Memory B cell (primary cell): Measurements from ENCODE around the gene ZBTB43.
"Not testable (repeated sequence)": the region's sequence is repeated elsewhere in the genome, so short reads cannot be mapped to it uniquely, and the experiment has no call there.

ENCODE experiments used
- ATAC-seq: fragments of 150-1000 bp; cut with Tn5 transposase; 2 replicates; pipeline ENCODE4 v1.10.0; 2021; ENCODE audit warnings: low read depth, mild to moderate bottlenecking, moderate library complexity
- DNase-seq, 2 donors: peaks; one replicate each; pipeline ENCODE4 v3.0.0; 2022; ENCODE audit warnings: low spot score in 2 of 2
- H3K27ac Mint-ChIP-seq: one replicate; pipeline ENCODE4 v1.8.0; 2022; ENCODE audit warnings: mild to moderate bottlenecking, moderate library complexity, mixed read lengths
- H3K27me3 Mint-ChIP-seq: one replicate; pipeline ENCODE4 v1.8.0; 2022; ENCODE audit warnings: mixed read lengths
- H3K36me3 Mint-ChIP-seq: one replicate; pipeline ENCODE4 v1.8.0; 2022; ENCODE audit warnings: mild to moderate bottlenecking, mixed read lengths
- H3K4me1 Mint-ChIP-seq: one replicate; pipeline ENCODE4 v1.8.0; 2022; ENCODE audit warnings: mixed read lengths
- H3K4me3 Mint-ChIP-seq: one replicate; pipeline ENCODE4 v1.8.0; 2022; ENCODE audit warnings: mild to moderate bottlenecking, moderate library complexity, mixed read lengths
- H3K9me3 Mint-ChIP-seq: one replicate; pipeline ENCODE4 v1.8.0; 2022; ENCODE audit warnings: mixed read lengths

The ZBTB43 gene

DNA sequence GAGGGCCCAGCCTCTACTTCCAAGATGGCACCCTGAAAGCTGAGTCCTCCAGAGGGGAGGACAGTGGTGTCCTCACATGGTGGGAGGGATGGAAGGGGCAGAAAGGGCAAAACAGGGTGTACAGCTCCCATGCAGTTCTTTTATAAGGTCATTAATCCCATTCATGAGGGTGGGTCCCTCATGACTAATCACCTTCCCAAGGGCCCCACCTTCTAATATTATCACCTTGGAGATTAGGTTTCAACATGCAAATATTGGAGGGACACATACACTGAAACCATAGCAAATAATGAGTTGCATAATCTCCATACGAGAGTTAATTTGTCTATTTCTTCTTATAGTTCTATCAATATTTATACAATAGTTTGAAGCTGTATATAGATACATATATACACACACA lies 5.8 kb upstream of the ZBTB43 start:
- H3K4me3 Mint-ChIP-seq, result no peak overlapping the region

DNA sequence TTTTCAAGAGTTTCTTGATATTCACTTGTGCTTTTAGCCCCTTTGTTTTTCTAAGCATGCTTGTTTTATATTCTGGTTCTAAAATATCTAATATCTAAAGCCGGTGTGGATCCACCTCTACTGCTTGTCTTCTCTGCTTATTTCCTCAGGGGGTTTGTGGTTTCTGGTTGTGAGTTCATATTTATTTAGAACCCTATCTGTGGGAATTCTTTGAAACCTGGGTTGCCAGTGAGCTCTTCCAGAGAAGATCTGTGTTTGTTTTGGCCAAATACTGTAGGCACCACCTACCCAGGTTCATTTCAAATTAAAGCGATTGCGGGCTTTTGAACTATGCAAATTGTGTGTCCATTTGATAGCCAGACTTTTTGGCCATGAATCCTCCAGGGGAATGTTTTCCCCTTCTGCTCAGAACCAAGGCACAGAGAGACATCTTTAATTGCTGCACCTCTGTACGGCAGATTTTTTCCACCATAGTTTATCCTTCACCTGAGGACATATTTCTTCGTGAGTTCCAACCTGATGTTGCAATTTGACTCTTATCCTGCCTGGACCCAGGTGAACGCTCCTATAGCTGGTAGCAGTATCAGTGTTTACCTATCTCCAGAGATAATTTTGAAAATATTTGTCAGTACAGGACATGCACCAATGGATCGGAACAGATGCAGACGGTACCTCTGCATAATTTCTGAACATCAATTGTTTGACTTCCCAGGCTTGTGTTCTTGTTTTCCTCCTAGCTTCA lies 2.4 kb upstream of the ZBTB43 start:
- no peak overlapping the region for H3K27ac Mint-ChIP-seq
- no peak for ATAC-seq
- H3K4me3 Mint-ChIP-seq, result no peak overlapping the region
- H3K4me1 Mint-ChIP-seq, result peaks cover 20% of the 10 kb centered on the region
- DNase-seq, result no peak
- H3K9me3 Mint-ChIP-seq, result peaks cover 4% of the 10 kb centered on the region
- H3K36me3 Mint-ChIP-seq, result peaks cover 3% of the 10 kb centered on the region
- H3K27me3 Mint-ChIP-seq, result peaks cover 2% of the 10 kb centered on the region

More for the DNA sequence above, 5.8 kb upstream of the ZBTB43 start:
- peaks cover 4% of the 10 kb centered on the region for H3K27me3 Mint-ChIP-seq
- DNase-seq, result no peak
- peaks cover 3% of the 10 kb centered on the region for H3K36me3 Mint-ChIP-seq
- H3K27ac Mint-ChIP-seq, result no peak overlapping the region
- no peak for ATAC-seq
- H3K4me1 Mint-ChIP-seq, result peaks cover 2% of the 10 kb centered on the region
- peaks cover 3% of the 10 kb centered on the region for H3K9me3 Mint-ChIP-seq

DNA sequence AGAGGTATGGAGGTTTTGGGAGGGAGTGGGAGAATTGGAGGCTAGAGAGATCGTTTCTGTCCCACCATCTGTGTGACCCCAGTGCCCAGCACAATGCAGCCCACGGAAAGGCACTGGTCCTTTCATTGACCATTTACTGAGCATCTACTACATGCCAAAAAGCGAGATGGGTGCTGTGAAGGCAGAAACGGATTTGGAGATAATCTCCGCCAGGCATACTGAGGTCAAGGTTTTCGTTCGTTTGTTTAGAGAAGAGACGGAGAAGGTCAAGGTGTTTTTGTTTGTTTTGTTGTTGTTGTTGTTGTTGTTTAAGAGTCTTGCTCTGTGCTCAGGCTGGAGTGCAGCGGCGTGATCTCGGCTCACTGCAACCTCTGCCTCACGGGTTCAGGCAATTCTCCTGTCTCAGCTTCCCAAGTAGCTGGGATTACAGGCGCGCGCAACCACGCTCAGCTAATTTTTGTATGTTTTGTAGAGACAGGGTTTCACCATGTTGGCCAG lies 593 bp upstream of the ZBTB43 start:
- peaks cover 2% of the 10 kb centered on the region for H3K27me3 Mint-ChIP-seq
- peak overlapping the region; percentile 95 for H3K27ac Mint-ChIP-seq
- peaks cover 3% of the 10 kb centered on the region for H3K36me3 Mint-ChIP-seq
- H3K4me3 Mint-ChIP-seq, result peak overlapping the region; percentile 98
- ATAC-seq (no peak), DNase-seq (no peak)
- H3K9me3 Mint-ChIP-seq, result peaks cover 4% of the 10 kb centered on the region
- H3K4me1 Mint-ChIP-seq, result peaks cover 22% of the 10 kb centered on the region

DNA sequence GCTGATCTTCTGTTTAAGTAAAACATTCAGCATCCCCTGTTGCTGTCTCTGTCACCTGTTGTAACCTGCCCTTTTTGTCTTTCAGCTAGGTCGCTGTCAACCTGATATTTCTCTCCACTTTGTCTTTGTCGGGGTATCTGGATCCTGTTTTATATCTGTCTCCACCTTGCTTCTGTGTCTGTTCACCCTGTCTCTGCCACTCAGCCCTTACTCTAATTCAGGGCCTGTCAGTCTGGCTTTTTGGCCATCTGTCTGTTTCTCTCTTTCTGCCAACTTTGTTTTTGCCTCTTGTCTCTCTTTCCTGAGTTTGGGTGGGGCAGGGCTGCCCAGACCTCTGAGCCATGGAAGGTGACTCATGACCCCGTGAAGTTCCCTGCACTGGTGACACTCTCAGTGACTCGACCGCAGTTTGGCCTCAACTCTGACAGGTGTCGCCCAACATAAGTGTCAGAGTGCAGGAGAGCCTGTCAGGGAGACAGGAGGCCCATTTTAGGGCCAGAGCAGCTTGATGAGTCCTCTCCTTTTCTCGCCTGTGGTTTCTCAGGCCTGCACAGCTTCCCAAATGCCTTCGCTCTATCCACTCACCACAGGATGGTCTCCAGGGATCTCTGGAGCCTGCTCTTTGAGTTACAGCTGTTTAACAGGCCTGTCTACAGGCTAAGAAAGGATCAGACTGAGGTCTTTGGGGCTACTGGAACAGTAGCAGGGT lies 868 bp downstream of the ZBTB43 start:
- ATAC-seq (peak; percentile 65), DNase-seq (peak; percentile 32 to 52)
- Mint-ChIP-seq H3K9me3 (peaks cover 4% of the 10 kb centered on the region), H3K27ac (peak overlapping the region; percentile 95), H3K36me3 (peaks cover 3% of the 10 kb centered on the region), H3K27me3 (no peaks in the 10 kb centered on the region), H3K4me1 (peaks cover 22% of the 10 kb centered on the region), H3K4me3 (peak overlapping the region; percentile 96)

DNA sequence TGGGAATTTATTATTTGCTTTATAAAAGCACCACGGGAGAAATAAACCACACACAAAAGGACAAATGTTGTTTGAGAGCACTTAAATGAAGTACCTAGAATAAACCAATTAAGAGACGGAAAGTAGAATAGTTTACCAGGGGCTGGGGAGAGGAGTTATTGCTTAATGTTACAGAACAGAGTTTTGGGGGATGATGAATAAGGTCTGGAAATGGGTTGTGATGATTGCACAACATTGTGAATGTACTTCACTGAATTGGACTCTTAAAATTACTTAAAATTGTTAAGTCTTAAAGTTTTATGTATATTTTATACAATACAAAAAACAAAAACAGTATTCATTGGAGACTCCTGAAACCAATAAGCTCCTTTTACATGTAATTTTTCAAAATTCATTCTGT lies 1.5 kb downstream of the ZBTB43 start:
- H3K36me3 Mint-ChIP-seq, result peaks cover 3% of the 10 kb centered on the region
- no peaks in the 10 kb centered on the region for H3K27me3 Mint-ChIP-seq
- DNase-seq, result no peak
- peaks cover 22% of the 10 kb centered on the region for H3K4me1 Mint-ChIP-seq
- no peak for ATAC-seq
- peaks cover 4% of the 10 kb centered on the region for H3K9me3 Mint-ChIP-seq
- H3K4me3 Mint-ChIP-seq, result peak overlapping the region; percentile 96
- peak overlapping the region; percentile 95 for H3K27ac Mint-ChIP-seq

- H3K27ac Mint-ChIP-seq, result no peak overlapping the region
- ATAC-seq, result no peak
- DNase-seq, result no peak
- H3K36me3 Mint-ChIP-seq, result peaks cover 16% of the 10 kb centered on the region
- H3K4me3 Mint-ChIP-seq, result no peak overlapping the region
- peaks cover 26% of the 10 kb centered on the region for H3K4me1 Mint-ChIP-seq
- no peaks in the 10 kb centered on the region for H3K27me3 Mint-ChIP-seq
- peaks cover 2% of the 10 kb centered on the region for H3K9me3 Mint-ChIP-seq
Observed at GRCh38 chr9:126809068-126809467, 4.2 kb downstream of the ZBTB43 start.

DNA sequence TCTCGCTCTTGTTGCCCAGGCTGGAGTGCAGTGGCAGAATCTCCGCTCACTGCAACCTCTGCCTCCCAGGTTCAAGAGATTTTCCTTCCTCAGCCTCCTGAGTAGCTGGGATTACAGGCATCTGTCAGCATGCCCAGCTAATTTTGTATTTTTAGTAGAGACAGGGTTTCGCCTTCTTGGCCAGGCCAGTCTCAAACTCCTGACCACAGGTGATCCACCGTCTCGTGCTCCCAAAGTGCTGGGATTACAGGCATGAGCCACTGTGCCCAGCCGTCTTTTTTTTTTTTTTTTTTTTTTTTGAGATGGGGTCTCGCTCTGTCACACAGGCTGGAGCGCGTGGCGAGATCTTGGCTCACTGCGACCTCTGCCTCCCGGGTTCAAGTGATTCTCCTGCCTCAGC lies 5.4 kb downstream of the ZBTB43 start:
- not testable (repeated sequence) for H3K27ac Mint-ChIP-seq, ATAC-seq, H3K4me3 Mint-ChIP-seq, H3K9me3 Mint-ChIP-seq, H3K27me3 Mint-ChIP-seq, DNase-seq
- Mint-ChIP-seq H3K36me3 (peaks cover 21% of the 10 kb centered on the region), H3K4me1 (peaks cover 21% of the 10 kb centered on the region)

- no peak overlapping the region for H3K27ac Mint-ChIP-seq
- no peaks in the 10 kb centered on the region for H3K27me3 Mint-ChIP-seq
Observed at GRCh38 chr9:126813072-126813471, 8.2 kb downstream of the ZBTB43 start.

DNA sequence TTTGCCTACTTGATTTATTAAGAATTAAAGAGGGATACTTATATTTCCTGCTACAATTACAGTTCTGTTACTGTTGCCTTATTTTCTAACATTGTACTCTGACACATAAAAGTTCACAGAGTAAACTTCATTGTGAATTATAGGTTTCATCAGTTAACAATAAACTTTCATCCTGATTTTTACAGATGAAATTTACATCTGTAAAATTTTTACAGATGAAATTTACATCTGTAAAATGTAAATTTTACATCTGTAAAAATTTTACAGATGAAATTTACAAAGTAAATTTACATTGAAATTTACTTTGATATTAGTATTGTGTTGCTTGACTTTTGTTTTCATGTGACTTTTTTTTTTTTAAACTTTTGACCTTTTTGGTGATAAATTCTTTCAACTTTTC lies 9.3 kb downstream of the ZBTB43 start:
- Mint-ChIP-seq H3K27ac (no peak overlapping the region), H3K4me1 (peaks cover 9% of the 10 kb centered on the region), H3K36me3 (peaks cover 47% of the 10 kb centered on the region), H3K9me3 (peaks cover 10% of the 10 kb centered on the region), H3K4me3 (no peak overlapping the region), H3K27me3 (no peaks in the 10 kb centered on the region)
- no peak for ATAC-seq
- no peak for DNase-seq

More at GRCh38 chr9:126813072-126813471, 8.2 kb downstream of the ZBTB43 start:
- Mint-ChIP-seq H3K4me3 (no peak overlapping the region), H3K4me1 (peaks cover 9% of the 10 kb centered on the region), H3K9me3 (peaks cover 9% of the 10 kb centered on the region), H3K36me3 (peaks cover 40% of the 10 kb centered on the region)
- DNase-seq (no peak), ATAC-seq (no peak)

- not testable (repeated sequence) for H3K27me3 Mint-ChIP-seq, ATAC-seq, DNase-seq, H3K4me3 Mint-ChIP-seq, H3K27ac Mint-ChIP-seq
- peaks cover 15% of the 10 kb centered on the region for H3K9me3 Mint-ChIP-seq
- peaks cover 55% of the 10 kb centered on the region for H3K36me3 Mint-ChIP-seq
- peaks cover 14% of the 10 kb centered on the region for H3K4me1 Mint-ChIP-seq
Observed at GRCh38 chr9:126817615-126818014, 12.8 kb downstream of the ZBTB43 start.

GRCh38 chr9:126818482-126818881 lies 13.6 kb downstream of the ZBTB43 start:
- Mint-ChIP-seq H3K4me1 (peaks cover 13% of the 10 kb centered on the region), H3K4me3 (no peak overlapping the region), H3K9me3 (peaks cover 15% of the 10 kb centered on the region), H3K27ac (no peak overlapping the region), H3K27me3 (no peaks in the 10 kb centered on the region), H3K36me3 (peaks cover 49% of the 10 kb centered on the region)
- ATAC-seq (no peak), DNase-seq (no peak)

- H3K27ac Mint-ChIP-seq, result no peak overlapping the region
- H3K36me3 Mint-ChIP-seq, result peaks cover 45% of the 10 kb centered on the region
- no peak for ATAC-seq
- no peaks in the 10 kb centered on the region for H3K27me3 Mint-ChIP-seq
- H3K9me3 Mint-ChIP-seq, result peaks cover 15% of the 10 kb centered on the region
- no peak for DNase-seq
- H3K4me3 Mint-ChIP-seq, result no peak overlapping the region
- peaks cover 14% of the 10 kb centered on the region for H3K4me1 Mint-ChIP-seq
Observed at GRCh38 chr9:126819482-126819881, 14.6 kb downstream of the ZBTB43 start.

GRCh38 chr9:126822278-126822677 lies 17.4 kb downstream of the ZBTB43 start:
- DNase-seq (no peak), ATAC-seq (no peak)
- Mint-ChIP-seq H3K9me3 (peaks cover 6% of the 10 kb centered on the region), H3K4me1 (peaks cover 18% of the 10 kb centered on the region), H3K27ac (no peak overlapping the region), H3K4me3 (no peak overlapping the region), H3K36me3 (peaks cover 34% of the 10 kb centered on the region), H3K27me3 (no peaks in the 10 kb centered on the region)

- H3K27me3 Mint-ChIP-seq, result no peaks in the 10 kb centered on the region
- peaks cover 18% of the 10 kb centered on the region for H3K4me1 Mint-ChIP-seq
- no peak overlapping the region for H3K4me3 Mint-ChIP-seq
- ATAC-seq (no peak), DNase-seq (no peak)
- H3K9me3 Mint-ChIP-seq, result peaks cover 6% of the 10 kb centered on the region
- H3K36me3 Mint-ChIP-seq, result peaks cover 31% of the 10 kb centered on the region
- peak overlapping the region; percentile 59 for H3K27ac Mint-ChIP-seq
Observed at GRCh38 chr9:126822873-126823272, 18.0 kb downstream of the ZBTB43 start.
